Endothelial cell of umbilical vein (primary cell): ENCODE results near the gene TAS2R42.

Experiments
- CTCF ChIP-seq, 2 donors: IDR thresholded peaks; 1 replicate in 1 of 2; 2 replicates in 1 of 2; pipeline ENCODE4 v1.5.1; 2011; ENCODE audit warnings: low read length in 2 of 2, mild to moderate bottlenecking in 2 of 2, moderate library complexity in 2 of 2, control low read depth in 1 of 2, inconsistent platforms in 1 of 2, low read depth in 1 of 2; ENCODE audit not compliant: insufficient read depth in 1 of 2; ENCODE audit errors: extremely low read depth in 1 of 2
- POLR2AphosphoS5 ChIP-seq: IDR thresholded peaks from 2 replicates; pipeline ENCODE4 v1.6.1; 2012; ENCODE audit warnings: low read depth, mild to moderate bottlenecking, control low read depth, low read length, moderate library complexity; ENCODE audit not compliant: insufficient read depth

- no peak for TF ChIP-seq POLR2AphosphoS5
- no peak for TF ChIP-seq CTCF (IDR thresholded peaks at IDR 0.05; ENCODE audit: extremely low read depth in 1 of 2, insufficient read depth in 1 of 2, low read depth in 1 of 2, low read length in 2 of 2)
These were observed 14.6 kb downstream of the TAS2R42 start for GRCh38 chr12:11171969-11172675.
